Stomach smooth muscle (tissue), 2 donors: ENCODE measurements around the gene TARP.
"Not testable (repeated sequence)": the region's sequence is repeated elsewhere in the genome, so short reads cannot be mapped to it uniquely, and the experiment has no call there.

Source experiments
- H3K27ac ChIP-seq: one replicate; pipeline ENCODE4 v1.7.0; 2013; ENCODE audit warnings: mild to moderate bottlenecking, low read length, inconsistent platforms
- H3K27me3 ChIP-seq, 2 donors: one replicate each; pipeline ENCODE4 v1.7.0; 2013; ENCODE audit warnings: low read length in 2 of 2; ENCODE audit not compliant: insufficient read depth in 2 of 2, control insufficient read depth in 1 of 2
- H3K36me3 ChIP-seq, 2 donors: one replicate each; pipeline ENCODE4 v1.7.0; 2013; ENCODE audit warnings: low read length in 2 of 2; ENCODE audit not compliant: control insufficient read depth in 2 of 2, insufficient read depth in 2 of 2
- H3K4me1 ChIP-seq: one replicate; pipeline ENCODE4 v1.7.0; 2013; ENCODE audit warnings: low read length; ENCODE audit not compliant: control insufficient read depth, insufficient read depth
- H3K4me3 ChIP-seq, 2 donors: one replicate each; pipeline ENCODE4 v1.7.0; 2013; ENCODE audit warnings: low read length in 2 of 2
- H3K9ac ChIP-seq, 2 donors: one replicate each; pipeline ENCODE4 v1.7.0; 2013; ENCODE audit warnings: low read length in 2 of 2, mild to moderate bottlenecking in 1 of 2
- H3K9me3 ChIP-seq, 2 donors: one replicate each; pipeline ENCODE4 v1.7.0; 2013; ENCODE audit warnings: low read length in 2 of 2; ENCODE audit not compliant: control insufficient read depth in 2 of 2
- donor health status: healthy.
- donor health status: Pancreatic carcinoma.

TARP gene

DNA sequence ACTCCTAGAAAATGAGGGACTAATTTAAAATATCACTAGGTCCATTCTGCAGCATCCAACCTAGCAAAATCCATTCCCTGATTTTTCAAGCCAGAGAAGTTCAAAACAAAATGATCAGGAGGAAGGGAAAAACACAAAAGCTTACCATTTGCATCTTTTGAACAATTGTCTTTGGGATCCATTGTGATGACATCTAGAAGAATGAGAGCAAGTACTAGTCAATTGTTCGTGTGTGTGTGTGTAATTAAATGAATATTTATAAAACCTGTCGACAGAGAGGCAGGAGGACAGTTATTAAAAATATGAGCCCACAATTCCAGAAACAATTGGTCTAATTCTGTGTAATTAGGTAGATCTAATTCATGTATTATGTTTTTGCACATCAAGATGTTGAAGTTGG lies 11.4 kb downstream of the TARP start:
- H3K9ac ChIP-seq, H3K4me3 ChIP-seq, H3K4me1 ChIP-seq, H3K27me3 ChIP-seq, H3K9me3 ChIP-seq, H3K36me3 ChIP-seq, H3K27ac ChIP-seq: not testable (repeated sequence)

DNA sequence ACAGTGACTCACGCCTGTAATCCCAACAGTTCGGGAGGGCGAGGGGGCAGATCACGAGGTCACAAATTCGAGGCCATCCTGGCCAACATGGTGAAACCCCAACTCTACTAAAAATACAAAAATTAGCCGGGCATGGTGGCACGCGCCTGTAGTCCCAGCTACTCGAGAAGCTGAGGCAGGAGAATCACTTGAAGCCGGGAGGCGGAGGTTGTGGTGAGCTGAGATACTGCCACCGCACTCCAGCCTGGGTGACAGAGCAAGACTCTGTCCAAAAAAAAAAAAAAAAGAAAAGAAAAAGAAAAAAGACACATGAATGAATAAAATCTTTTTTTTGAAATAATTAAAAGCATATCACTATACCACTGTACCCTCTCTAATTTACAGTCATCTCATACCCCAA lies 11.8 kb downstream of the TARP start:
- not testable (repeated sequence) for H3K36me3 ChIP-seq, H3K9me3 ChIP-seq, H3K4me3 ChIP-seq, H3K27ac ChIP-seq, H3K27me3 ChIP-seq, H3K9ac ChIP-seq, H3K4me1 ChIP-seq

- not testable (repeated sequence) for H3K4me1 ChIP-seq, H3K4me3 ChIP-seq, H3K27me3 ChIP-seq, H3K9me3 ChIP-seq, H3K36me3 ChIP-seq, H3K9ac ChIP-seq, H3K27ac ChIP-seq
Observed at GRCh38 chr7:38259157-38259556, 14.3 kb downstream of the TARP start.

DNA sequence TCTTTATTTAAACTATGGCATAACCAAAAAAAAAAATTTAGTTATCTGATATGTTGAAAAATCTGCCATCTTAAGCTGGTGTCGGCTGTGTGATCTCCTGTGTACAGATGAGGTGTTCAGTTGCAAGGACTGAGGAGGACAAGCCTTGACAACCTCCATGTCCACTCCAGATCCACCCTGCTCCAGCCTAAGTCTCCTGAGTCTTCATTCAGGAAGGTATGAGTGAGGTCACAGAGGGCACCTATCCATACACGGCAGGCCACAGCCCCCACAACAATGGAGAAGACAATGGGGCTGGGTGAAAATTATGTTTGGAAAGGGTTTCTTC lies 16.1 kb downstream of the TARP start:
- Histone ChIP-seq H3K4me3 (no peak overlapping the region), H3K4me1 (no peaks in the 10 kb centered on the region), H3K36me3 (no peaks in the 10 kb centered on the region), H3K27me3 (no peaks in the 10 kb centered on the region), H3K27ac (no peak overlapping the region), H3K9ac (no peak overlapping the region), H3K9me3 (no peaks in the 10 kb centered on the region)

DNA sequence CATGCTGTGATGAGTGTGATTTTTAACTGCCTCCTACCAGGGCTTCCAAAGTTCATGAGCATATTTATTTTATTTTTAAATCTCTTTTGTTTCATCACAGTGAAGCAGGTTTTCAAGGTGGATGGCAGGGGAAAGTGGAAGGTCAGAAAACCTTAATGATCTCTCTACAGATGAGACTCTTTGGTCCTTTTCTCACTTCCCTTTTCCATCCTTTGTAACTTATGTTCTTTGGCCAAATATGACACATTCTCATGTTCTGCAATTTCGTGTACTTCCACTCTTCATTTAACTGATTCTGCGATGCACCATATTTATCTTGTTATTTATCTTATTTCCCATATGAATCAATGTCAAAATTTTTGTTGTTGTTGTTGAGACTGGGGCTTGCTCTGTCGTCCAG lies 23.6 kb downstream of the TARP start:
- not testable (repeated sequence) for H3K36me3 ChIP-seq

DNA sequence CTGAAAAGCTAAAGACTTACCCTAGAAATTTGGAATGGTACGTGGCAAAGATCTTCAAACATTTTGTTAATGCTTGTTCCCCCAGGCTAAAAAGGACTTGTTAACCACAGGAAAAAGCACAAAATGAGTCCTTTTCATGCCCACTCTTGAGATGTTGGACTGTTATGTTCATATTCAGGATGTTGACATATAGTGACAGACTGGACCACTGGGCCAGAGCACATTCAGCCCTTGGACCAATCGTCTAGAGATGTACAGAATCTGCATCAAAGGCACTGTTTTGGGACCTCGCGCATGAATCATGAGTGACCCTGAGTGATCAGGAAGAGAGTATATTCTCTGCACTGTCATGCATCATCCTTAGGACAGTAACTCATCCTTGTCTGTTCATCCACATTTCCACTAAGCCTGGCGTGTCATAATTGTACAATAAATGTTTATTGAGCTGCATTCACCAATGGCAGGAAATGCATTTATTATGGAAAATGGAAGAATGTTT lies 25.3 kb downstream of the TARP start:
- H3K9me3 ChIP-seq: no peaks in the 10 kb centered on the region

More for the DNA sequence above, 23.6 kb downstream of the TARP start:
- H3K4me3 ChIP-seq, H3K9ac ChIP-seq, H3K27me3 ChIP-seq, H3K27ac ChIP-seq, H3K4me1 ChIP-seq, H3K9me3 ChIP-seq: not testable (repeated sequence)

GRCh38 chr7:38245409-38245977 lies 27.9 kb downstream of the TARP start:
- Histone ChIP-seq H3K4me3 (no peak overlapping the region), H3K9ac (no peak overlapping the region), H3K9me3 (no peaks in the 10 kb centered on the region), H3K36me3 (no peaks in the 10 kb centered on the region), H3K27me3 (no peaks in the 10 kb centered on the region), H3K4me1 (no peaks in the 10 kb centered on the region), H3K27ac (no peak overlapping the region)

More for the DNA sequence above, 25.3 kb downstream of the TARP start:
- Histone ChIP-seq H3K4me1 (no peaks in the 10 kb centered on the region), H3K9ac (no peak overlapping the region), H3K27me3 (no peaks in the 10 kb centered on the region), H3K27ac (no peak overlapping the region), H3K36me3 (no peaks in the 10 kb centered on the region), H3K4me3 (no peak overlapping the region)

- no peak overlapping the region for H3K9ac ChIP-seq
- H3K27ac ChIP-seq: no peak overlapping the region
- no peaks in the 10 kb centered on the region for H3K27me3 ChIP-seq
- no peak overlapping the region for H3K4me3 ChIP-seq
- no peaks in the 10 kb centered on the region for H3K4me1 ChIP-seq
- H3K9me3 ChIP-seq: no peaks in the 10 kb centered on the region
- no peaks in the 10 kb centered on the region for H3K36me3 ChIP-seq
Observed at GRCh38 chr7:38244516-38244915, 28.9 kb downstream of the TARP start.

DNA sequence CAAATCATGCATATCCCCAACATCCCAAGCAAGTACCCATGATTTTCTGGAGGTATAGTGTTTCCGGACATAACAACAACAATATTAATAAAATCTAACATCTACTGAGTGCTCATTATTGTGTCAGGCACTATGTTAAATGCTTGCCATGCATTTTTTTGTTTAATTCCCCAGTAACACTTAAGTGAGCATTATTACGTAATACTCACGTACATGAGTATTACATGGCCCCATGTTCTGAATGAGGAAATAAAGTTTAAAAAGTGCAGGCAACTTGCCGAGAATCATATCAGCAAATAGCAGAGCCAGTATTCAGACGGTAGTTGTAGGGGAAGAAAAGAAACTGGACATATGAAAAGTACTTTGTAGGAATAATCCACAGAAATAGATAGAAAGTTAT lies 30.1 kb downstream of the TARP start:
- not testable (repeated sequence) for H3K4me3 ChIP-seq, H3K36me3 ChIP-seq, H3K27me3 ChIP-seq, H3K27ac ChIP-seq, H3K9ac ChIP-seq, H3K9me3 ChIP-seq, H3K4me1 ChIP-seq

DNA sequence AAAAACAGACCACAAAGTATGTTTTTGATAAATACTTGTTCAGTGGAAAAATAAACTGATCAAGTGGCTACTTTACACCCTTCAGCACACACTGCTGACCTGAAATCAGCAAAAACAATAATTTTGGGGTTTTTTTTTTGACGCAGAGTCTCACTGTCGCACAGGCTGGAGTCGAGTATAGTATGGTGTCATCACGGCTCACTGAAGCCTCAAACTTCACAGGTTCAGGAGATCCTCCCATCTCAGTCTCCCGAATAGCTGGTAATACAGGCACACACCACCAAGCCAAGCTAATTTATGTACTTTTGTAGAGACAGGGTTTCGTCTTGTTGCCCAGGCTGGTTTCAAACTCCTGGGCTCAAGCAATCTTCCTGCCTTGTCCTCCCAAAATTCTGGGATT lies 30.6 kb downstream of the TARP start:
- H3K9me3 ChIP-seq: no peaks in the 10 kb centered on the region
- H3K9ac ChIP-seq: no peak overlapping the region
- no peak overlapping the region for H3K27ac ChIP-seq
- H3K27me3 ChIP-seq: no peaks in the 10 kb centered on the region
- H3K4me3 ChIP-seq: no peak overlapping the region
- H3K36me3 ChIP-seq: no peaks in the 10 kb centered on the region
- H3K4me1 ChIP-seq: no peaks in the 10 kb centered on the region

DNA sequence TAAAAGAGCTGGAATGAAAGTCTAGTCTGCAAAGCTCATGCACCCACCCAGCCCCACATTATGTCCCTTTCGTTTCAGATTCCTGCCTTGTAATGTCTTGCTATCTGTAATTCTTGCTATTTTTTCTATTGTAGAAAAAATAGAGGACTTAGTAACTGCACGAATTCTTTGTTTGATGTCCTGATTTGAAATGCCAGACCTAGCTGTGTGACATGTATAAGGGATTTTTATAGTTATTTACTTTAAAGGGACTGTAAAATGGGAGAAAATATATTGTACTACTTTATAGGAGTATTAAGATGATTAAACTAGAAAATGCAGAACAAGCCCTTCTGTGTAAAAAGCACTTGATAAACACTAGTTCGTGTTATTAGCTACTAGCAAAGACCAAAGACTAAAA lies 32.4 kb downstream of the TARP start:
- Histone ChIP-seq H3K4me3 (no peak overlapping the region), H3K9ac (no peak overlapping the region), H3K4me1 (no peaks in the 10 kb centered on the region), H3K9me3 (no peaks in the 10 kb centered on the region), H3K27ac (no peak overlapping the region), H3K27me3 (no peaks in the 10 kb centered on the region), H3K36me3 (no peaks in the 10 kb centered on the region)
